ENCODE measurements around the gene CERS1.

The CERS1 gene

GRCh38 chr19:18856385-18857126, 39.4 kb downstream of the CERS1 start:
- DNase-seq (ENCODE audit: low read depth): no peak

- DNase-seq (ENCODE audit: low read depth): no peak
Measured at GRCh38 chr19:18855647-18856384, 40.1 kb downstream of the CERS1 start.

- no peak for DNase-seq (ENCODE audit: low read depth)
Measured at GRCh38 chr19:18854982-18855381, 41.0 kb downstream of the CERS1 start.

GRCh38 chr19:18853755-18854427, 42.1 kb downstream of the CERS1 start:
- no peak for DNase-seq (ENCODE audit: low read depth)

GRCh38 chr19:18852648-18853047, 43.3 kb downstream of the CERS1 start:
- DNase-seq (ENCODE audit: low read depth): no peak

GRCh38 chr19:18851673-18852325, 44.2 kb downstream of the CERS1 start:
- no peak for DNase-seq (ENCODE audit: low read depth)

- no peak for DNase-seq (ENCODE audit: low read depth)
Measured at GRCh38 chr19:18850471-18851375, 45.2 kb downstream of the CERS1 start.

- no peak for DNase-seq (ENCODE audit: low read depth)
Measured at GRCh38 chr19:18849838-18850400, 46.0 kb downstream of the CERS1 start.

GRCh38 chr19:18848878-18849661, 46.9 kb downstream of the CERS1 start:
- DNase-seq (ENCODE audit: low read depth): no peak

GRCh38 chr19:18847549-18848463, 48.2 kb downstream of the CERS1 start:
- no peak for DNase-seq (ENCODE audit: low read depth)

- no peak for DNase-seq (ENCODE audit: low read depth)
Measured at GRCh38 chr19:18846862-18847548, 49.0 kb downstream of the CERS1 start.

GRCh38 chr19:18845961-18846360, 50.0 kb downstream of the CERS1 start:
- no peak for DNase-seq (ENCODE audit: low read depth)

GRCh38 chr19:18844806-18845329, 51.1 kb downstream of the CERS1 start:
- no peak for DNase-seq (ENCODE audit: low read depth)

- DNase-seq (ENCODE audit: low read depth): no peak
Measured at GRCh38 chr19:18843960-18844359, 52.0 kb downstream of the CERS1 start.

- DNase-seq (ENCODE audit: low read depth): no peak
Measured at GRCh38 chr19:18842166-18842565, 53.8 kb downstream of the CERS1 start.

- no peak for DNase-seq (ENCODE audit: low read depth)
Measured at GRCh38 chr19:18841400-18841799, 54.6 kb downstream of the CERS1 start.

GRCh38 chr19:18840288-18841267, 55.4 kb downstream of the CERS1 start:
- no peak for DNase-seq (ENCODE audit: low read depth)
